GM18520 (cell line): ENCODE data around the gene CLDN15.
"Not testable (repeated sequence)": the region's sequence is repeated elsewhere in the genome, so short reads cannot be mapped to it uniquely, and the experiment has no call there.

ENCODE experiments used
- ATAC-seq: cut with Tn5 transposase; IDR thresholded peaks from one replicate; pipeline ENCODE4 v1.9.1; 2021; ENCODE audit not compliant: unreplicated experiment

CLDN15 gene

DNA sequence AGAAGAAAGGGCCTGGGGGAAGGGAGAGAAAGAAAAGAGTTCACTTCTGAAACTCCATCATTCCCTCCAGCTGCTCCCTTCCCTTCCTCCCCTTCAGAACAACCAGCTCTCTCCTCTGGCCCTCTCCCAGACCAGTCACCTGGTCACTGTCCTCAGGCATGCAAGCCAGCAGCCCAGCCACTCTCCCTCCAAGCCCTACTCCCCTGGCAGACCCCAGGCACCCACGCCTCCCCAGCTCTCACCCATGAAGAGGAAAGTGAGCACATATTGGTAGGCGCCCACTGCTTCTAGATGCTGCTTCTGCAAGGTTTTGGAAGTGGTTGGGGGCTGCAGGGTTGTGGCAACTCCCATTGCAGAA, 37.1 kb downstream of the CLDN15 start:
- no peak for ATAC-seq

DNA sequence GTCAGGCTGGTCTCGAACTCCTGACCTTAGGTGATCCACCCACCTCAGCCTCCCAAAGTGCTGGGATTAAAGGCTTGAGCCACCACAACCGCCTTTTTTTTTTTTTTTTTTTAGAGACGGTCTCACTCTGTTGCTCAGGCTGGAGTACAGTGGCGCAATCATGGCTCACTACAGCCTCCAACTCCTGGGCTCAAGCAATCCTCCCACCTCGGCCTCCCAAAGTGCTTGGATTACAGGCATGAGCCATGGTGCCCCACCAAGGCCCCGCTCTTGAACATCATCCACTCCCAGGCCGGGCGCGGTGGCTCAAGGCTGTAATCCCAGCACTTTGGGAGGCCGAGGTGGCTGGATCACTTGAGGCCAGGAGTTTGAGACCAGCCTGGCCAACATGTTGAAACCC, 38.1 kb downstream of the CLDN15 start:
- ATAC-seq, result not testable (repeated sequence)

DNA sequence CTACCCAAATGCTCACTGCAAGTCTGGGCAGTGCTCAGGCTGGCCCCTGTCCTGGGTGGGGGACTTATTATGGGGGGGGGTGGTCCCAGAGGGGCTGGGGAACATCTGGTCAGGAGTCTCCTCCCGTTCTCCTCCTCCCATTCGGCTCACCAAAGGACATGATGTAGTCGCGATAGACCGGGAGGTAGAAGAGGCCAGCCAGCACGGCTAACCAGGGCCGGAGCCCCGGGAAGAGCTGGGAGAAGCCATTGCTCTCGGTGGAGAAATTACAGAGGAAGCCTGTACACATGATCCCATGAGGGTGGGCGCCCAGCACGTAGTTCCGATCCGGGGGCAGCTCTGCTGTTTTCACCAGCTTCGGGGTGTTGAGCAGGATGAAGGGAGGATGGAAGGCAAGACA, 39.1 kb downstream of the CLDN15 start:
- no peak for ATAC-seq

- ATAC-seq, result no peak
Measured at GRCh38 chr7:101197991-101198390, 39.6 kb downstream of the CLDN15 start.

- ATAC-seq, result no peak
Measured at GRCh38 chr7:101195884-101196283, 41.7 kb downstream of the CLDN15 start.

DNA sequence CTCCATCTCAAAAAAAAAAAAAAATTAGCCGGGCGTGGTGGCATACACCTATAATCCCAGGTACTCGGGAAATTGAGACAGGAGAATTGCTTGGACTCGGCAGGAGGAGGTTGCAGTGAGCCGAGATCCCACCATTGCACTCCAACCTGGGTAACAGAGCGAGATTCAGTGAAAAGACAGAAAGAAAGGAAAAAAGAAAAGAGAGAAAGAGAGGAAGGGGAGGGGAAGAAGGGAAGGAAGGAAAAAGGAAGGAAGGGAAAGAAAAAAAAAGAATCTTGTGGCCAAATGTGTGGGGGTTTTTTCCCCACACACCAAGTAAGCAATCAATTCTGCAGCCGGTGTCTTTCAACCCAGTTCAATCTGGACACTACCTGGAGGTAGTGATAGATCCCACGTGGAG, 48.5 kb downstream of the CLDN15 start:
- no peak for ATAC-seq

GRCh38 chr7:101186844-101187428, 50.7 kb downstream of the CLDN15 start:
- no peak for ATAC-seq

DNA sequence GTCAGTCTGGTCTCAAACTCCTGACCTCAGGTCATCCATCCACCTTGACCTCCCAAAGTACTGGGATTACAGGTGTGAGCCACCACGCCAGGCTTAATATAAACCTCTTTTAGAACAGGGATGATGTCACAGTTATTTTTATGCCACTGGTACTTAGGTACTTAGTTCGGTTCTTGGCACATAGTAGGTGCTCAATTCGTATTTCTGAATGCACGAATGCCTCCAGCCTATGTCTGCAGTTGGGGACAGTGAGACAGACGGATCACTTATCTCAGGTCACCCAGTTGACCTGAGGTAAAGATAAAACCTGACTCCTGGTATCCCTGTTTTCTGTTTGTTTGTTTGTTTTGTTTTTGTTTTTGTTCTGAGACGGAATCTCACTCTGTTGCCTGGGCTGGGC, 51.4 kb downstream of the CLDN15 start:
- no peak for ATAC-seq

GRCh38 chr7:101185258-101185839, 52.3 kb downstream of the CLDN15 start:
- ATAC-seq, result no peak
